Measurements from ENCODE around the gene BCL2. TPM values are rescaled to one million over a fixed set of nuclear protein-coding genes. Genes with fewer than 3 reads are reported as not detected.

Gene BCL2
- total RNA-seq, 2 experiments from 2014 or later, result 66.0 to 88.9 TPM

DNA sequence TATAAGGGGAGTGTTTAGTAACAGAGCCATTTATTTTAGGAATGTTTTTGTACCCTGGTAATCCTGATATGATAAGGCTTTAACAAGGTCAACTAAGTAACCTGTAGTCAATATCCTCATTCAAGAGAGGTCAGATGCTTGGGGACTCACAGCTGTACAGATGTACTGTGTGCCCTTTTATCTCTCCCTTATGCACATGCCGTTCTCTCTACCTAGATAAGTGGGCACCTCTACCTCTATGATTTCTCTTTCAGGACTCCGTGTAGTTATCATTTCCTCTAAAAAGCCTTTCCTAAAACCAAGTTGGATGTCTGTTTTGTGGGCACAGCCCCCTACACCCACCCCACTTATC is 132.4 kb downstream of the BCL2 start:
- CTCF ChIA-PET, result interaction anchor here (1.6 kb wide), 2 partner anchors 9 to 25 kb away, joined by 6 read pairs; no protein-coding TSS in a partner anchor
- Mint-ChIP-seq H3K4me1 (peaks cover 75% of the 10 kb centered on the region), H3K9me3 (ENCODE audit: low read depth) (no peaks in the 10 kb centered on the region), H3K27me3 (no peaks in the 10 kb centered on the region), H3K36me3 (ENCODE audit: low read depth) (peaks cover 12% of the 10 kb centered on the region), H3K4me3 (no peak overlapping the region), H3K27ac (peak overlapping the region; percentile 74)
- no peak for DNase-seq
- POLR2A ChIA-PET, result no interaction called here
- intact Hi-C loops (cut with DNase I, micrococcal nuclease), result no loop called here
- peak; percentile 11 for ATAC-seq

DNA sequence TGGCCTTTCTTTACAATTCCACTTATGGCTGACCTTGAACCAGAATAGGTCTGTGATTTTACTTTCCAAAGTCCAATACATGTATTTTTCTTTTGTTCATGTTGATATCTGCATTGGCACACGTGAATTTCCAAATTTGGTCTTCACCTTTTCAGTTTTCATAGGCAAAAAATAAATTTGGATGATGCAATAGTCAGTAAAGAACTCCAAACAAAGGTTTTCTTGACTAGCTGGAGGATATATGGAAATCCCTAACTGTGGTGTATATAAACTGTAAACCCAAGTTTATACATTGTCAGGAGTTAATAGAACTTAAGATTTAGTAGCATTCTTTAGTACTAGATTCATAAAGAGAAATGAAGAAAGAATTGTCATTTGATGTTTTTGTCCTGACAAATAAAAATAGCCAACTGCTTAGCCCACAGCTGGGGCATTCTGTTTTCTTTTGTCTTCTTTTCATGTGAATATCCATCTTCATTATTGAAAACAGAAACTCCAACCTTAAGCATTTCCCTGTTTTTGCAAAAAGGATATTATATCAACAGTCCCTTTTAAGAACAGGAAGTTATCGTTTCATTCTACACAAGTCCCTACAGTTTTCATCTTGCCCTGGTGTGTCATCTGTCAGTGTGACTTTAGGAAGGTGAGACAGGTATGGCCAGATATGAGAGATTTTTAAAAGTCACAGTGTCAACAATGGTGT is 132.9 kb downstream of the BCL2 start:
- H3K36me3 Mint-ChIP-seq (ENCODE audit: low read depth), result peaks cover 7% of the 10 kb centered on the region
- ATAC-seq (peak; percentile 40), DNase-seq (no peak)
- intact Hi-C loops (cut with DNase I, micrococcal nuclease), result no loop called here
- H3K9me3 Mint-ChIP-seq (ENCODE audit: low read depth), result no peaks in the 10 kb centered on the region
- ChIA-PET POLR2A (no interaction called here), CTCF (interaction anchor here (1.1 to 1.6 kb wide), 4 partner anchors 10 to 24 kb away, joined by 3 to 6 read pairs (median 5); no protein-coding TSS in a partner anchor)
- H3K4me3 Mint-ChIP-seq, result no peak overlapping the region
- no peaks in the 10 kb centered on the region for H3K27me3 Mint-ChIP-seq
- peaks cover 76% of the 10 kb centered on the region for H3K4me1 Mint-ChIP-seq
- peak overlapping the region; percentile 74 for H3K27ac Mint-ChIP-seq

- no peak overlapping the region for H3K4me3 Mint-ChIP-seq
- no peaks in the 10 kb centered on the region for H3K27me3 Mint-ChIP-seq
- H3K4me1 Mint-ChIP-seq, result peaks cover 81% of the 10 kb centered on the region
- no peak overlapping the region for H3K27ac Mint-ChIP-seq
- ChIA-PET POLR2A (no interaction called here), CTCF (interaction anchor here (0.6 to 1.6 kb wide), 4 partner anchors 10 to 394 kb away, joined by 3 to 6 read pairs (median 4); no protein-coding TSS in a partner anchor)
- H3K36me3 Mint-ChIP-seq (ENCODE audit: low read depth), result peaks cover 7% of the 10 kb centered on the region
- intact Hi-C loops (cut with DNase I, micrococcal nuclease), result no loop called here
- ATAC-seq (no peak), DNase-seq (no peak)
- H3K9me3 Mint-ChIP-seq (ENCODE audit: low read depth), result no peaks in the 10 kb centered on the region
Measured at GRCh38 chr18:63185984-63186383, 133.6 kb downstream of the BCL2 start.

GRCh38 chr18:63183952-63184770 is 135.4 kb downstream of the BCL2 start:
- DNase-seq (no peak), ATAC-seq (no peak)
- H3K4me1 Mint-ChIP-seq, result peaks cover 77% of the 10 kb centered on the region
- peaks cover 4% of the 10 kb centered on the region for H3K36me3 Mint-ChIP-seq (ENCODE audit: low read depth)
- ChIA-PET CTCF (interaction anchor here (0.6 to 1.4 kb wide), 3 partner anchors 22 to 69 kb away, joined by 3 to 6 read pairs (median 3); no protein-coding TSS in a partner anchor), POLR2A (no interaction called here)
- no peaks in the 10 kb centered on the region for H3K9me3 Mint-ChIP-seq (ENCODE audit: low read depth)
- H3K4me3 Mint-ChIP-seq, result no peak overlapping the region
- intact Hi-C loops (cut with DNase I, micrococcal nuclease), result no loop called here
- H3K27me3 Mint-ChIP-seq, result no peaks in the 10 kb centered on the region
- H3K27ac Mint-ChIP-seq, result peak overlapping the region; percentile 73

GRCh38 chr18:63183378-63183777 is 136.2 kb downstream of the BCL2 start:
- H3K27ac Mint-ChIP-seq, result peak overlapping the region; percentile 1
- no peak for DNase-seq
- H3K27me3 Mint-ChIP-seq, result no peaks in the 10 kb centered on the region

GRCh38 chr18:63182861-63183260 is 136.7 kb downstream of the BCL2 start:
- CTCF ChIA-PET, result interaction anchor here (0.6 kb wide), 1 partner anchor 136 kb away, joined by 3 read pairs; the partner anchor contains the start of gene BCL2
- H3K4me1 Mint-ChIP-seq, result peaks cover 70% of the 10 kb centered on the region
- H3K27me3 Mint-ChIP-seq, result no peaks in the 10 kb centered on the region
- DNase-seq (no peak), ATAC-seq (no peak)
- peaks cover 4% of the 10 kb centered on the region for H3K36me3 Mint-ChIP-seq (ENCODE audit: low read depth)
- POLR2A ChIA-PET, result no interaction called here
- H3K27ac Mint-ChIP-seq, result peak overlapping the region; percentile 1
- H3K9me3 Mint-ChIP-seq (ENCODE audit: low read depth), result no peaks in the 10 kb centered on the region
- no peak overlapping the region for H3K4me3 Mint-ChIP-seq
- intact Hi-C loops (cut with DNase I, micrococcal nuclease), result no loop called here

More at GRCh38 chr18:63183378-63183777, 136.2 kb downstream of the BCL2 start:
- ChIA-PET POLR2A (no interaction called here), CTCF (interaction anchor here (0.6 to 1.4 kb wide), 2 partner anchors 52 to 68 kb away, joined by 3 to 6 read pairs; no protein-coding TSS in a partner anchor)
- Mint-ChIP-seq H3K4me3 (no peak overlapping the region), H3K9me3 (ENCODE audit: low read depth) (no peaks in the 10 kb centered on the region), H3K36me3 (ENCODE audit: low read depth) (peaks cover 4% of the 10 kb centered on the region), H3K4me1 (peaks cover 73% of the 10 kb centered on the region)
- intact Hi-C loops (cut with DNase I, micrococcal nuclease), result no loop called here
- no peak for ATAC-seq

DNA sequence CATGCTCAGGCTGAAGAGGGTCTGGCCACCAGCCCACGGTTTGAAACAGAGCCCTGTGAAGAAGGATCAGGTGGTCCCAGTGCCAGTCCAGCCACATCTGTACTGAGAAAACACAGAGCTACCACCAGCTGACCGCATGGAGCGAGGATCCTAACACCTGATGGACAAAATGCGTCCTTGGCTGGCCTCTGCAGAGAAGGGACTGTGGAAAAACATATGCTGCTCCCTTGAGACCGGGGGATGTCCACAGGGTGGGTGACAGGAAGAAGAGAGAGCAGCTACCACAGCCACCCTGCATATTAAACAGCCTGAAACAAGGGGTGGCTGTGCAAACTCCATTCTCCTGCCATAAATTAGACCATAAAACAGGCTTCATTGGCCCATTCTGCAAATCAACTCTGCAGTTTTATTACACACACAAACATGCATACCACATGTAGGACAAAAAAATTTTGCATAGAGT is 137.2 kb downstream of the BCL2 start:
- DNase-seq, result no peak
- peaks cover 4% of the 10 kb centered on the region for H3K36me3 Mint-ChIP-seq (ENCODE audit: low read depth)
- no peaks in the 10 kb centered on the region for H3K27me3 Mint-ChIP-seq
- no peak overlapping the region for H3K4me3 Mint-ChIP-seq
- peaks cover 67% of the 10 kb centered on the region for H3K4me1 Mint-ChIP-seq
- CTCF ChIA-PET, result interaction anchor here (0.6 to 1.3 kb wide), 2 partner anchors 8 to 137 kb away, joined by 3 read pairs; partner anchors contain the start of gene BCL2
- H3K9me3 Mint-ChIP-seq (ENCODE audit: low read depth), result no peaks in the 10 kb centered on the region
- intact Hi-C loops (cut with DNase I, micrococcal nuclease), result no loop called here
- H3K27ac Mint-ChIP-seq, result peak overlapping the region; percentile 16
- POLR2A ChIA-PET, result no interaction called here
- no peak for ATAC-seq

DNA sequence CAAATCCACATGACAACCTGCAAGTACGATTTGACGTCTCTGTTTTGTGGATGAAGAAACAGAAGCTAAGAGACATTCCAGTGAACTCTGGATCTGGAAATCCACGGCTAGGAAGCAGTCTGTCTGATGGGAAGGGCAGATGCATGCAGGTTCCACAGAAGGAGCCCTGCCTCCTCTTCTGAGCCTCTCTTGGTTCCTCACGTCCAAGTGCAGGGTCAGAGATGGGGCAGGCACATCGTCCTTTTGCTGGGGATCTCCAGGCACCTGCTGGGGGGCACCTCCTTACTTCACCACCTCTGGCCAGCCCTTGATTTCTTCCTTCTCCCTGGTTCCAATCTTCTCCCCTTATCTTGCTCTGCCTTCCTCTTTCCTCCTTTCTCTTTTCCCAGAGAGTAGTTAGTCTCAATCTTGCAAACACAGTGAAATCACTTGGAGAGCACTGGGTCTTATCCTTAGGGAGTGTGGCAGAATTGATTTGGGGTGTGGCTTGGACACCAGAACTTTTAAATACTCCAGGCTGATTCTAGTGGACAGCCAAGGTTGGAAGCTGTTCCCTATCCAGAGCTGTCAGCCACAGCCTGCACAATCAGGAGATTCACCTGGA is 137.8 kb downstream of the BCL2 start:
- Mint-ChIP-seq H3K9me3 (ENCODE audit: low read depth) (no peaks in the 10 kb centered on the region), H3K36me3 (ENCODE audit: low read depth) (peaks cover 4% of the 10 kb centered on the region), H3K27me3 (no peaks in the 10 kb centered on the region), H3K4me3 (no peak overlapping the region), H3K27ac (peak overlapping the region; percentile 16), H3K4me1 (peaks cover 62% of the 10 kb centered on the region)
- DNase-seq, result no peak
- POLR2A ChIA-PET, result no interaction called here
- ATAC-seq, result no peak
- intact Hi-C loops (cut with DNase I, micrococcal nuclease), result loop anchor here (1.0 to 2.0 kb wide), 3 partner anchors 19 to 30 kb away; no protein-coding TSS in a partner anchor
- CTCF ChIA-PET, result interaction anchor here (1.2 to 1.3 kb wide), 3 partner anchors 9 to 136 kb away, joined by 3 to 5 read pairs (median 3); no protein-coding TSS in a partner anchor

GRCh38 chr18:63180971-63181376 is 138.6 kb downstream of the BCL2 start:
- DNase-seq, result peak; percentile 56
- peak; percentile 83 for ATAC-seq
- Mint-ChIP-seq H3K9me3 (ENCODE audit: low read depth) (no peaks in the 10 kb centered on the region), H3K4me3 (no peak overlapping the region), H3K27me3 (no peaks in the 10 kb centered on the region), H3K36me3 (ENCODE audit: low read depth) (peaks cover 8% of the 10 kb centered on the region), H3K27ac (peak overlapping the region; percentile 53), H3K4me1 (peaks cover 59% of the 10 kb centered on the region)
- intact Hi-C loops (cut with DNase I, micrococcal nuclease), result loop anchor here (1.0 to 2.0 kb wide), 3 partner anchors 18 to 29 kb away; no protein-coding TSS in a partner anchor
- POLR2A ChIA-PET, result no interaction called here
- CTCF ChIA-PET, result interaction anchor here (0.7 to 1.3 kb wide), 8 partner anchors 10 to 137 kb away, joined by 3 to 5 read pairs (median 3); no protein-coding TSS in a partner anchor

- Mint-ChIP-seq H3K27ac (peak overlapping the region; percentile 14), H3K4me1 (peaks cover 61% of the 10 kb centered on the region), H3K4me3 (no peak overlapping the region), H3K36me3 (ENCODE audit: low read depth) (peaks cover 13% of the 10 kb centered on the region), H3K9me3 (ENCODE audit: low read depth) (no peaks in the 10 kb centered on the region), H3K27me3 (no peaks in the 10 kb centered on the region)
- CTCF ChIA-PET, result interaction anchor here (0.7 to 1.3 kb wide), 8 partner anchors 9 to 84 kb away, joined by 3 to 4 read pairs (median 3); no protein-coding TSS in a partner anchor
- DNase-seq, result no peak
- no peak for ATAC-seq
- POLR2A ChIA-PET, result no interaction called here
- intact Hi-C loops (cut with DNase I, micrococcal nuclease), result loop anchor here (2.0 kb wide), 2 partner anchors 18 to 20 kb away; no protein-coding TSS in a partner anchor
Measured at GRCh38 chr18:63180321-63180720, 139.2 kb downstream of the BCL2 start.

- Mint-ChIP-seq H3K4me1 (peaks cover 59% of the 10 kb centered on the region), H3K36me3 (ENCODE audit: low read depth) (peaks cover 18% of the 10 kb centered on the region), H3K4me3 (no peak overlapping the region), H3K27me3 (no peaks in the 10 kb centered on the region), H3K27ac (no peak overlapping the region), H3K9me3 (ENCODE audit: low read depth) (no peaks in the 10 kb centered on the region)
- intact Hi-C loops (cut with DNase I, micrococcal nuclease), result no loop called here
- ATAC-seq (no peak), DNase-seq (no peak)
- ChIA-PET CTCF (interaction anchor here (0.9 to 1.3 kb wide), 3 partner anchors 8 to 24 kb away, joined by 3 to 4 read pairs (median 3); no protein-coding TSS in a partner anchor), POLR2A (no interaction called here)
Measured at GRCh38 chr18:63179422-63179821, 140.1 kb downstream of the BCL2 start.

All from activated CD4-positive, alpha-beta T cell treated with anti-CD3 and anti-CD28 coated beads for 36 hours (primary cell).